ENCODE measurements around the gene UGT2B28. TPM values are rescaled to one million over a fixed set of nuclear protein-coding genes. Genes with fewer than 3 reads are reported as not detected.
"Not testable (repeated sequence)": the region's sequence is repeated elsewhere in the genome, so short reads cannot be mapped to it uniquely, and the experiment has no call there.

The UGT2B28 gene
- total RNA-seq, 1 donor from 2014 or later: not detected

- H3K36me3 Mint-ChIP-seq (ENCODE audit: unreplicated experiment); H3K27ac Mint-ChIP-seq (ENCODE audit: unreplicated experiment); H3K4me1 Mint-ChIP-seq (ENCODE audit: unreplicated experiment); DNase-seq (ENCODE audit: extremely low spot score, unreplicated experiment); H3K9me3 Mint-ChIP-seq (ENCODE audit: unreplicated experiment); H3K4me3 Mint-ChIP-seq (ENCODE audit: unreplicated experiment); H3K27me3 Mint-ChIP-seq (ENCODE audit: unreplicated experiment): not testable (repeated sequence)
Observed at GRCh38 chr4:69308426-69309033, 28.3 kb downstream of the UGT2B28 start.

GRCh38 chr4:69309549-69310076, 29.3 kb downstream of the UGT2B28 start:
- not testable (repeated sequence) for DNase-seq (ENCODE audit: extremely low spot score, unreplicated experiment); H3K27ac Mint-ChIP-seq (ENCODE audit: unreplicated experiment); H3K4me3 Mint-ChIP-seq (ENCODE audit: unreplicated experiment); H3K36me3 Mint-ChIP-seq (ENCODE audit: unreplicated experiment); H3K27me3 Mint-ChIP-seq (ENCODE audit: unreplicated experiment); H3K4me1 Mint-ChIP-seq (ENCODE audit: unreplicated experiment); H3K9me3 Mint-ChIP-seq (ENCODE audit: unreplicated experiment)

GRCh38 chr4:69310262-69310661, 30.0 kb downstream of the UGT2B28 start:
- not testable (repeated sequence) for H3K36me3 Mint-ChIP-seq (ENCODE audit: unreplicated experiment); H3K27me3 Mint-ChIP-seq (ENCODE audit: unreplicated experiment); H3K27ac Mint-ChIP-seq (ENCODE audit: unreplicated experiment); DNase-seq (ENCODE audit: extremely low spot score, unreplicated experiment); H3K4me3 Mint-ChIP-seq (ENCODE audit: unreplicated experiment); H3K9me3 Mint-ChIP-seq (ENCODE audit: unreplicated experiment); H3K4me1 Mint-ChIP-seq (ENCODE audit: unreplicated experiment)

GRCh38 chr4:69317669-69318298, 37.5 kb downstream of the UGT2B28 start:
- H3K9me3 Mint-ChIP-seq (ENCODE audit: unreplicated experiment); H3K36me3 Mint-ChIP-seq (ENCODE audit: unreplicated experiment); H3K27me3 Mint-ChIP-seq (ENCODE audit: unreplicated experiment); H3K27ac Mint-ChIP-seq (ENCODE audit: unreplicated experiment); H3K4me1 Mint-ChIP-seq (ENCODE audit: unreplicated experiment); H3K4me3 Mint-ChIP-seq (ENCODE audit: unreplicated experiment); DNase-seq (ENCODE audit: extremely low spot score, unreplicated experiment): not testable (repeated sequence)
- TF ChIP-seq CTCF (IDR thresholded peaks at IDR 0.05): peak; percentile 67

GRCh38 chr4:69321153-69321729, 41.0 kb downstream of the UGT2B28 start:
- TF ChIP-seq CTCF (IDR thresholded peaks at IDR 0.05): no peak
- Mint-ChIP-seq H3K4me3 (ENCODE audit: unreplicated experiment) (no peak overlapping the region), H3K36me3 (ENCODE audit: unreplicated experiment) (no peaks in the 10 kb centered on the region), H3K27me3 (ENCODE audit: unreplicated experiment) (peaks cover 4% of the 10 kb centered on the region), H3K4me1 (ENCODE audit: unreplicated experiment) (no peaks in the 10 kb centered on the region), H3K9me3 (ENCODE audit: unreplicated experiment) (no peaks in the 10 kb centered on the region), H3K27ac (ENCODE audit: unreplicated experiment) (no peak overlapping the region)
- DNase-seq (ENCODE audit: extremely low spot score, unreplicated experiment): no peak

GRCh38 chr4:69322055-69322454, 41.8 kb downstream of the UGT2B28 start:
- no peak overlapping the region for H3K27ac Mint-ChIP-seq (ENCODE audit: unreplicated experiment)
- no peak for DNase-seq (ENCODE audit: extremely low spot score, unreplicated experiment)
- TF ChIP-seq CTCF (IDR thresholded peaks at IDR 0.05): no peak

More at GRCh38 chr4:69322055-69322454, 41.8 kb downstream of the UGT2B28 start:
- Mint-ChIP-seq H3K36me3 (ENCODE audit: unreplicated experiment) (no peaks in the 10 kb centered on the region), H3K4me3 (ENCODE audit: unreplicated experiment) (no peak overlapping the region), H3K9me3 (ENCODE audit: unreplicated experiment) (no peaks in the 10 kb centered on the region), H3K27me3 (ENCODE audit: unreplicated experiment) (peaks cover 4% of the 10 kb centered on the region), H3K4me1 (ENCODE audit: unreplicated experiment) (no peaks in the 10 kb centered on the region)
